GM19395 (cell line): ENCODE results near the gene EPHB4.

ENCODE experiments used
- ATAC-seq: cut with Tn5 transposase; IDR thresholded peaks from one replicate; pipeline ENCODE4 v1.9.1; 2021; ENCODE audit warnings: mild to moderate bottlenecking, moderate library complexity; ENCODE audit not compliant: unreplicated experiment

EPHB4 gene

DNA sequence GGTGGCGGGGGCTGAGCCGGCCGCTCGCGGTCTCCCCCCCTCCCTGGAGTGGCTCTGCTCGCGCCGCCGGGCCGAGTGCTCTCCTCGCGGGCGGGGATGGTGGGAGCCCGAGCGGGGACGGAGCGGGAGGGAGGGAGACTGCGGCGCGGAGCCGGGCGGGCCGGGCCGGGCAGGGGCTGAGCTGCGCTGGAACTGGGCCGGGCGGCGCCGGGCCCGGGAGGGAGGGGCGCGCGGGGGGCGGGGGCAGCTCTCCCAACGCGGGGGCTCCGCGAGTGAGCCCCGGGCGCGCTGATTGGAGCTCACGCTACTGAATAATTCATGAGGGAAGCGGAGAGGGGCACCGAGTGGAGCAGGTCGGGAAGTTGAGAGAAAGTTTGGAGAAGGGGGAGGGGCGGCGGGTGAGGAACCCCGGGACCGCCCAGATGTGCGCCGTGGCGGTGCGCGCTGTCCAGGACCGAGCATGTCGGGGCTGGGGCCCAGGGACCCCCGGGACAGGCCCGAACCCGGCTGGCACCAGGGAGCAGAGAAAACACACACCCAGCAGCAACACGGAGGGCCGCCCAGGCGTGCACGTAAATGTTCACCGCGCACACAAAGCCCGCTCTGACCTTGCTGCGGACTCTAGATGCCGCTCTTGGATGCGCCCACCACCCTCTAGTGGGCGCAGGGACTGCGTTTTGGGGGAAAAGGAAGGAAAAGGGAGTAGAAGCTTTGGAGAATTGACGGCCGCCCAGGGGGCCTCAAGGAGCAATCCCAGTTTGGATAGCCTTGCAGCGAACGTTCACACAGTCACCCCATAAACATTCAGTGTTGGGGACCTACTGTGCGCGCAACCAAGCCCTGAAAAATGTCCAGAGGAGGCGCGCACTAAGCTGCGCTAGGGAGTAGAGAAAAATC, at the start of gene EPHB4:
TSS of gene EPHB4 (minus strand) at position 194 of the 897 bp plus-strand sequence. CDS start 493 bp downstream, outside the sequence.
- no peak for ATAC-seq

DNA sequence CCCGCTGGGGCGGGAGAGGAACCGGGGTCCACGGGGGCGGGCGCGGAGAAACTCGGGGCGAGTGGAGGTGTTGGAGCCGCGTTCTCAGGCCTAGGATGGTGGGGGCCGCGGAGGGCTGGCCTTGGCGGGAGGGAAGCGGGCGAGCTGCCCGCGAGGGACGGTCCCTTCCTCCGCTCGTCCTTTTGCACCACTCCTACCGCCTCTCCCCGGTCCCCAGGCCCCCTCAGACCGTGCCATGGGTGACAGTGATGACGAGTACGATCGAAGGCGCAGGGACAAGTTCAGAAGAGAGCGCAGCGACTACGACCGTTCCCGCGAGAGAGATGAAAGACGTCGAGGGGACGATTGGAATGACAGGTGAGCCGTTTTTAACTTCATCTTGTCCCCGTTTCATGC, 48.0 kb upstream of the EPHB4 start:
- ATAC-seq = peak; percentile 33

- ATAC-seq = peak; percentile 89
These were observed 47.4 kb upstream of the EPHB4 start, which contains the start of gene SRRT for GRCh38 chr7:100874577-100875355. TSS of gene SRRT (plus strand) at chr7:100875103. CDS start at chr7:100875591, 488 bp downstream.

GRCh38 chr7:100874300-100874576, 46.9 kb upstream of the EPHB4 start:
- ATAC-seq = no peak

DNA sequence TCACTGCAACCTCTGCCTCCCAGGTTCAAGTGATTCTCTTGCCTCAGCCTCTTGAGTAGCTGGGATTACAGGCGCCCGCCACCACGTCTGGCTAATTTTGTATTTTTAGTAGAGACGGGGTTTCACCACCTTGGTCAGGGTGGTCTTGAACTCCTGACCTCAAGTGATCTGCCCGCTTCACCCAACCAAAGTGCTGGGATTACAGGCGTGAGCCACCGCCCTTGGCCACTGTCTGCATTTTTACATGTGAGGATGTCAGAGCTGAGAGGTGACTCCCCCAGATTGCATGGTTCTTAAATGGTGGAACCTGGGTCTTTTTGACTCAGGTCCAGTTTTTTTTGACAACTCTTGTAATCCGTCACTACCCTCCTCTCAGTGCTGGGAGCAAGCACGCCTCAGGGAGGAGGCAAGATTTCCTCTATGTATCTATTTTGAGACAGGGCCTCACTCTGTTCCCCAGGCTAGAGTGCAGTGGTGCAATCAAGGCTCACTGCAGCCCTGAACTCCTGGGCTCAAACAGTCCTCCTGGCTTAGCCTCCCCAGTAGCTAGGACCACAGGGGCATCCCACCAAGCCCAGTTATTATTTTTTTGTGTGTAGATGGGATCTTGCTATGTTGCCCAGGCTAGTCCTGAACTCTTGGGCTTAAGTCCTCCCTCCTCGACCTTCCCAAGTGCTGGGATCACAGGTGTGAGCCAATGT, 46.4 kb upstream of the EPHB4 start:
- ATAC-seq = no peak

- ATAC-seq = no peak
These were observed 40.6 kb upstream of the EPHB4 start for GRCh38 chr7:100867776-100868485.

GRCh38 chr7:100867040-100867775, 39.9 kb upstream of the EPHB4 start, which contains the start of gene TRIP6:
TSS of gene TRIP6 (plus strand) at chr7:100867387. CDS start at chr7:100867498, 111 bp downstream.
- no peak for ATAC-seq

DNA sequence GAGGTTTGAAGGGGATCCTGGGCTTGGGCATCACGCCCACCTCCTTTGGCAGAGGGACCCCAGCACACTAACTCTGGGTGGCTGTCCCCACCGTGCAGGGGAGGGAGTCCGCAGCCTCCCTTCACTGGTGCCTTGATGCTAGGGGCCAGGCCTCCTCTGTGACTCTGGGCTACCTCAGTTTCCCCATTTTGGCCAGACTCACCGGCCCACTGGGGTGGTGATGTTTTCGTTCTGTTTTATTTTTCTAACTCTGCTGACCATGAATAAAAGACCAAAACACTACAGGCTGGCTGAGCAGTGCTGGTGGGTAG, 39.4 kb upstream of the EPHB4 start:
- no peak for ATAC-seq

DNA sequence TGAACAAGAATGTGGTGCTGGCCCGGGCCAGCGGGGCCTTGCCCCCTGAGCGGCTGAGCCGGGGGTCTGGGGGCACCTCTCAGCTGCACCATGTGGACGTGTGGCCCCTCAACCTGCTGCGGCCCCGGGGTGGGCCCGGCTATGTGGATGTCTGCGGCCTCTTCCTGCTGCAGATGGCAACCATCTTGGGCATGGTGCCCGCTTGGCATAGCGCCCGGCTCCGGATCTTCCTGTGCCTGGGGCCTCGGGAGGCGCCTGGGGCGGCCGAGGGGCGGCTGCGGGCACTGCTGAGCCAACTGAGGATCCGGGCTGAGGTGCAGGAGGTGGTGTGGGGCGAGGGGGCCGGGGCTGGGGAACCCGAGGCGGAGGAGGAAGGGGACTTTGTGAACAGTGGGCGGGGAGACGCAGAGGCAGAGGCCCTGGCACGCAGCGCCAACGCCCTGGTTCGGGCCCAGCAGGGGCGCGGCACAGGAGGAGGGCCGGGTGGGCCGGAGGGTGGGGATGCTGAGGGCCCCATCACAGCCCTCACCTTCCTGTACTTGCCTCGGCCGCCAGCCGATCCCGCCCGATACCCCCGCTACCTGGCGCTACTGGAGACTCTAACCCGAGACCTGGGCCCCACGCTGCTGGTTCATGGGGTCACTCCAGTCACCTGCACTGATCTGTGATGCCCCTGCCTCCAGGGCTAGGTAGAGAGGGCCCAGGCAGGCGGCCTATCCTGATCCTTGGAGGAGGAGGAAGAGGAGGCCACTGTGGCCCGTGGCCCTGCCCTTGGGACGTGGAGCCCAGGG, 38.8 kb upstream of the EPHB4 start:
- ATAC-seq = no peak

DNA sequence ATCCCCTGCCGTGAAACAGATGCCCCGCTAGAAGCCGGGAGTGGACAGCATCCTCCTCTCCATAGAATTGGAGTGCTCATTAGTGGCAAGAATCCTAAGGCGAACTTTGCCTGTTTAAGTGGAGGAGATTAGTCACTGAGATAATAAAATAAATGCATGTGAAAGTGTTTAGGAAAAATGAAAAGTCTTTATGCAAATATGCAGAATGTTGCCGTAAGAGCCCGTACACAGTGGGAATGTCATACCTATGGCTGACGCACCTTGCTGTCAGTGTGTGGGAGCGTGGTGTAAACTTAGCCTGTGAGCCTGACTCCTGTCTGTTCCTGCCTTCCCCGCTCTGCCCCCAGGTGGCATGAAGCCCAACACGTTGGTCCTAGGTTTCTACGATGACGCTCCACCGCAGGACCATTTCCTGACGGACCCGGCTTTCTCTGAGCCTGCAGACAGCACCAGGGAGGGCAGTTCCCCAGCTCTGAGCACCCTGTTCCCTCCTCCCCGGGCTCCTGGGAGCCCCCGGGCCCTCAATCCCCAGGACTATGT, 38.1 kb upstream of the EPHB4 start:
- ATAC-seq = no peak

GRCh38 chr7:100864263-100864845, 37.0 kb upstream of the EPHB4 start:
- ATAC-seq = no peak

DNA sequence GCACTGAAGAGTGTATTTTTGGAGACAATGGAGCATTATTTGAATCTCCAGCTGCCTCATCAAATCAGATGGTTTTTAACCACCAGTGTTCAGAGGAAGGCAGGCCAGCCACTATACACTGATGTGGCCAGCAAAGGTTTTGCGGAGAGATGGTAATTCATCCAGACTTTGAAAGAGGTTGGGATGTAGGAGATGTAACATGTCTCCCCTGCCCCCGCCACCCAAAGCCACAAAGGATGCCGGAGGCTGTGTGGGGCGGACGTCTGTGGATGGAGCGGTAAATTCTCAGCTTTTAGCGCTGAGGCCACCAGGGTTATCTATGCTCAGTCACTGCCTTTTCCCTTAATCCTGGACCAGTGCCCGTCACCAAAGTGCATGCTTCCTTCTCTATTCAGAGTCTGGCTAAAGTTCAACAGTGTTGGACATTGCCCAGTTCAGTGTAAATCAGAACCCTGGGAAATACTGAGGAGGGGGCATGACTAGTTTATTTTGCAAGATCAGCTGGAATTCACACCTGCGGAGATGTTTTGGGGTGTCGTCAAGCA, 36.2 kb upstream of the EPHB4 start:
- no peak for ATAC-seq

DNA sequence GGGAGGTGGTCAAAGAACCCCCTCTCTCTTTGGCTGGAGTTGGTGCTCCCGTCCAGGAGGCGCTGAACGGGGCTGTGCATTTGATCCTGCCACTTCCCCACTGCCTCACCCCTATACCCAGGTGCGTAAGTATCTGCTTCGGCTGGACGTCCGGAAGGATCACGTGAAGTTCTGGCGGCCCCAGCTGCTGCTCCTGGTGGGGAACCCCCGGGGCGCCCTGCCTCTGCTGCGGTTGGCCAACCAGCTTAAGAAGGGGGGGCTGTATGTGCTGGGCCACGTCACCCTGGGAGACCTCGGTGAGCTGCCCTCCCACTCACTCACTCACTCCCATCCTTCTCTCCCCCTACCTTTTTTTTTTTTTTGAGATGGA, 34.3 kb upstream of the EPHB4 start:
- ATAC-seq = no peak

- ATAC-seq = no peak
These were observed 33.6 kb upstream of the EPHB4 start for GRCh38 chr7:100860702-100861615.

DNA sequence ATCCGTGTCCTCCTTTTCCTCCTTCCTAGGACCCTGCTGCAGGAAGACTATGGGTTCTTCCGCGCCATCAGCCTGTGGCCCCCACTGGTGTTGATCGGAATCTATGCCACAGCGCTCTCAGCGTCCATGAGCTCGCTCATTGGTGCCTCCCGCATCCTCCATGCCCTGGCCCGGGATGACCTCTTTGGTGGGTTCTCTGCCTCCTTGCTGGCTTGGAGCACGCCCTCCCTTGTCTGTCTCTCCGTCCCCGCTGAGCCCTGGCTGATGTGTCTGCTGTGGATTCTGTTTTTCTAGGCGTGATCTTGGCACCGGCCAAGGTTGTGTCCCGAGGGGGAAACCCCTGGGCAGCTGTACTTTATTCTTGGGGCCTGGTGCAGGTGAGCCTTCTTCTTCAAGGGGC, 32.5 kb upstream of the EPHB4 start:
- no peak for ATAC-seq

GRCh38 chr7:100856871-100857282, 29.6 kb upstream of the EPHB4 start:
- no peak for ATAC-seq

DNA sequence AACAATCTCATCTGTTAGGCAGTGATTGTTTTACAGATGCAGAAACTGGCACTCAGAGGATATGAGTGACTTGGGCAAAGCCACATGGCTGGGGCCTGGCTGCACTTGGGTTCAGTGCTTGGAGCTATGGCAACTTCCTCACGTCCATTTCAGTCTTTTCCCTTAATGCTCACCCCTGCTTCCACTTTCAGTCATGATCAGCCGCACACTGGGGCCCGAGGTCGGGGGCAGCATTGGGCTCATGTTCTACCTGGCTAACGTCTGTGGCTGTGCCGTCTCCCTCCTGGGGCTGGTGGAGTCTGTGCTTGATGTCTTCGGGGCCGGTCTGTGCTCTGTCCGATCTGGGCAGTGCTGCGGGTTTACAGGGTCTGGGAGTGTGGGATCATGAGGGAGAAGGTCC, 28.2 kb upstream of the EPHB4 start:
- ATAC-seq = no peak
